ENCODE data around the gene SPATS1. TPM values are rescaled to one million over a fixed set of nuclear protein-coding genes. Genes with fewer than 3 reads are reported as not detected.
A peak's percentile ranks its signal among the peaks of the same experiment; 100 is the strongest.

SPATS1 gene
- total and polyA plus RNA-seq, 11 donors = not detected

- Histone ChIP-seq H3K9me3 (no peaks in the 10 kb centered on the region), H3K4me1 (peaks cover 0 to 27% (median 6%) of the 10 kb centered on the region in 12 donors), H3K27ac (no peak overlapping the region), H3K4me3 (no peak overlapping the region), H3K36me3 (peaks cover 0 to 97% (median 87%) of the 10 kb centered on the region in 9 donors), H3K27me3 (no peaks in the 10 kb centered on the region)
- intact Hi-C loops (cut with DNase I) = loop anchor here in 2 of 10 donors (5.0 kb wide), 1 partner anchor 40 kb away; the partner anchor contains the start of gene NFKBIE (in 2 of the 2)
- TF ChIP-seq POLR2A (IDR thresholded peaks at IDR 0.05) = no peak
- TF ChIP-seq, protein P1, sequence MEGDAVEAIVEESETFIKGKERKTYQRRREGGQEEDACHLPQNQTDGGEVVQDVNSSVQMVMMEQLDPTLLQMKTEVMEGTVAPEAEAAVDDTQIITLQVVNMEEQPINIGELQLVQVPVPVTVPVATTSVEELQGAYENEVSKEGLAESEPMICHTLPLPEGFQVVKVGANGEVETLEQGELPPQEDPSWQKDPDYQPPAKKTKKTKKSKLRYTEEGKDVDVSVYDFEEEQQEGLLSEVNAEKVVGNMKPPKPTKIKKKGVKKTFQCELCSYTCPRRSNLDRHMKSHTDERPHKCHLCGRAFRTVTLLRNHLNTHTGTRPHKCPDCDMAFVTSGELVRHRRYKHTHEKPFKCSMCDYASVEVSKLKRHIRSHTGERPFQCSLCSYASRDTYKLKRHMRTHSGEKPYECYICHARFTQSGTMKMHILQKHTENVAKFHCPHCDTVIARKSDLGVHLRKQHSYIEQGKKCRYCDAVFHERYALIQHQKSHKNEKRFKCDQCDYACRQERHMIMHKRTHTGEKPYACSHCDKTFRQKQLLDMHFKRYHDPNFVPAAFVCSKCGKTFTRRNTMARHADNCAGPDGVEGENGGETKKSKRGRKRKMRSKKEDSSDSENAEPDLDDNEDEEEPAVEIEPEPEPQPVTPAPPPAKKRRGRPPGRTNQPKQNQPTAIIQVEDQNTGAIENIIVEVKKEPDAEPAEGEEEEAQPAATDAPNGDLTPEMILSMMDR (IDR thresholded peaks at IDR 0.05) = no peak
- DNase-seq = no peak
- 87 to 97% (median 96%) methylated on average over 6 to 10 of the region's 10 CpGs for WGBS, 4 donors
- ATAC-seq = no peak
Observed at GRCh38 chr6:44307217-44307616, 35.2 kb upstream of the SPATS1 start.

DNA sequence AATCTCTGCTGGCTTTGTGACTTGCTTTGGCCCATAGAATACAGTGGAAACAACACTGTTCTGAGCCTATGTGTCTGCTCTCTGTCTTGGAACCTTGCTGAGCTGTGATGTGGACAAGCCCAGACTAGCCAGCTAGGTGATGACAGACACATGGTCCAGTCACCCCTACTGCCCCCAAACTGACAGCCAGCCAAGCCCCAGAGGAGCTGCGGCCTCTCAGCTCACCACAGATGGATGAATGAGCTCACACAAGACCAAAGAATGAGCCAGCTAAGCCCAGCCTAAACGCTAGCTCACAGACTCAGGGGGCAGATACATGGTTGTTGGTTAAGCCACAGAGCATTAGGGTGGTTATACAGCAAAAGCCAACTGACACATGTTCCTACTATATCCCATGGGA lies 33.4 kb upstream of the SPATS1 start:
- intact Hi-C loops (cut with DNase I) = loop anchor here in 2 of 10 donors (5.0 kb wide), 1 partner anchor 42 kb away; the partner anchor contains the start of gene NFKBIE (in 2 of the 2)
- DNase-seq (peak in 4 of 5 donors; percentile 37 to 77 (median 64)), ATAC-seq (peak; percentile 66 to 82 (median 74))
- H3K27me3 ChIP-seq = no peaks in the 10 kb centered on the region
- H3K36me3 ChIP-seq = peaks cover 0 to 78% (median 68%) of the 10 kb centered on the region in 9 donors
- H3K27ac ChIP-seq = peak overlapping the region in 3 of 12 donors; percentile 29 to 55 (median 37)
- H3K4me3 ChIP-seq = no peak overlapping the region
- peaks cover 0 to 36% (median 10%) of the 10 kb centered on the region in 12 donors for H3K4me1 ChIP-seq
- H3K9me3 ChIP-seq = no peaks in the 10 kb centered on the region
- no peak for TF ChIP-seq POLR2A (IDR thresholded peaks at IDR 0.05)
- TF ChIP-seq, protein P1 (IDR thresholded peaks at IDR 0.05) = no peak
- 39 to 48% (median 47%) methylated on average over 2 of the region's 2 CpGs for WGBS, 4 donors

DNA sequence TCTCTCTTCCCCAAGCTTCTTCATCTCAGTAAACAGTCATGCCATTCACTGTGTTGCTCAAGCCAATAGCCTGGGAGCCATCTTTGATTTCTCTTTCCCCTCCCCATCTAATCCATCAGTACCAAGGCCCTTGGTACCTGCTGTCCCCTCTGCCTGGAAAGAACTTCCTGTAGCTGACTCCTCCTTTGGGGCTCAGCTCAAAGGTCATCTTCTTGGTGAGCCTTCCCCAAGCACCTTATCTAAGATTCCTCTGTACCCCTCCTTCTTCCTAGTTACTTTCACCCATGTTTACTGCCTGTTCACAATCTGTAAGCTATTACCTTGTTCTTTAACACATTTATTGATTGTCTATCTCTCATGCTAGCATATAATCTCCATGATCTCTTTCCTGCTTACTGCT lies 32.8 kb upstream of the SPATS1 start:
- intact Hi-C loops (cut with DNase I) = loop anchor here in 4 of 10 donors (5.0 to 10.0 kb wide), 2 partner anchors 42 to 205 kb away; partner anchors contain the start of gene NFKBIE (in 3 of the 4)
- Histone ChIP-seq H3K9me3 (no peaks in the 10 kb centered on the region), H3K4me1 (peaks cover 0 to 36% (median 10%) of the 10 kb centered on the region in 12 donors), H3K36me3 (peaks cover 0 to 73% (median 62%) of the 10 kb centered on the region in 9 donors), H3K27me3 (no peaks in the 10 kb centered on the region), H3K27ac (peak overlapping the region in 3 of 12 donors; percentile 29 to 55 (median 37)), H3K4me3 (no peak overlapping the region)
- no peak for ATAC-seq
- DNase-seq = no peak
- TF ChIP-seq POLR2A (IDR thresholded peaks at IDR 0.05) = no peak
- TF ChIP-seq, protein P1 (IDR thresholded peaks at IDR 0.05) = no peak

GRCh38 chr6:44310241-44310640 lies 32.2 kb upstream of the SPATS1 start:
- DNase-seq = no peak
- H3K27me3 ChIP-seq = no peaks in the 10 kb centered on the region
- TF ChIP-seq, protein P1 (IDR thresholded peaks at IDR 0.05) = no peak
- TF ChIP-seq POLR2A (IDR thresholded peaks at IDR 0.05) = no peak
- peaks cover 0 to 67% (median 56%) of the 10 kb centered on the region in 9 donors for H3K36me3 ChIP-seq
- 89 to 97% (median 95%) methylated on average over 3 of the region's 3 CpGs for WGBS, 4 donors
- no peak overlapping the region for H3K4me3 ChIP-seq
- no peaks in the 10 kb centered on the region for H3K9me3 ChIP-seq
- ATAC-seq = no peak
- H3K4me1 ChIP-seq = peaks cover 0 to 36% (median 10%) of the 10 kb centered on the region in 12 donors
- intact Hi-C loops (cut with DNase I) = loop anchor here in 2 of 10 donors (5.0 to 10.0 kb wide), 2 partner anchors 43 to 205 kb away; partner anchors contain the start of gene NFKBIE (in 1 of the 2)
- no peak overlapping the region for H3K27ac ChIP-seq

Measured in heart left ventricle (tissue), 16 donors.